K562 (cell line): ENCODE measurements around the gene TMEM245. TPM values are rescaled to one million over a fixed set of nuclear protein-coding genes. Genes with fewer than 3 reads are reported as not detected.

Experiments used
- ATAC-seq: fragments of 200-7000 bp; cut with Tn5 transposase; 3 replicates; pipeline ENCODE4 v1.9.1; 2020; ENCODE audit warnings: moderate library complexity
- BruUV-seq: library from RNA; stranded (reverse); fragments of 400-500 nt; replicated peaks from 2 replicates; lab custom pipeline; 2021; lab: Mats Ljungman, UMichigan
- CTCF ChIA-PET: fragments of 300-600 bp; formaldehyde crosslinking; extraction: SDS; loops from one replicate; lab custom pipeline; 2021; ENCODE audit warnings: low intra/inter-chr PET ratio; lab: Yijun Ruan, JAX
- POLR2A ChIA-PET: fragments of 300-600, 350-650 bp; sonication (Branson Sonifier 250); formaldehyde crosslinking; extraction: SDS; loops from one replicate; lab custom pipeline; 2021; ENCODE audit warnings: antibody characterized with exemption, inconsistent platforms; lab: Yijun Ruan, JAX
- DNase-seq, 4 experiments: peaks; one replicate each; pipeline versions ENCODE4 v3.0.0 to v3.0.0-alpha.2; 2011 to 2018; ENCODE audit warnings: low spot score in 3 of 4, mixed read lengths in 3 of 4; ENCODE audit errors: extremely low read depth in 1 of 4
- FAIRE-seq: peaks from 2 replicates; lab custom pipeline; 2011; peaks lifted over from hg19 to GRCh38; lab: Jason Lieb, UNC
- H2AFZ ChIP-seq: 2 replicates; pipeline ENCODE4 v1.6.0; 2011; ENCODE audit warnings: low read depth, low read length, control low read depth, inconsistent platforms
- H3K27ac ChIP-seq: fragments of 200-600 bp; 3 replicates; pipeline ENCODE4 v1.8.0; 2011; ENCODE audit warnings: low read depth, mild to moderate bottlenecking, control low read depth, inconsistent platforms, low read length, moderate library complexity, mixed read lengths; ENCODE audit errors: extremely low read depth
- H3K27me3 ChIP-seq, 2 experiments: fragments of 300-600 bp in 1 of 2; 2 replicates in 1 of 2; 3 replicates in 1 of 2; pipeline versions ENCODE4 v1.6.0 to v1.8.0; 2011; ENCODE audit warnings: inconsistent platforms in 2 of 2, low read length in 2 of 2, mild to moderate bottlenecking in 1 of 2, mixed read lengths in 1 of 2, moderate library complexity in 1 of 2; ENCODE audit not compliant: control insufficient read depth in 2 of 2, insufficient read depth in 2 of 2
- H3K36me3 ChIP-seq: fragments of 300-600 bp; 3 replicates; pipeline ENCODE4 v1.8.0; 2011; ENCODE audit warnings: mild to moderate bottlenecking, low read length, inconsistent platforms; ENCODE audit not compliant: control insufficient read depth, insufficient read depth
- H3K4me1 ChIP-seq, 2 experiments: fragments of 200-600 bp in 1 of 2; replicated peaks in 1 of 2; 2 replicates in 1 of 2; 3 replicates in 1 of 2; pipeline versions ENCODE4 v1.5.1 to v1.8.0; 2011; ENCODE audit warnings: inconsistent platforms in 2 of 2, low read length in 2 of 2, mild to moderate bottlenecking in 1 of 2, mixed read lengths in 1 of 2, moderate library complexity in 1 of 2; ENCODE audit not compliant: control insufficient read depth in 2 of 2, insufficient read depth in 2 of 2
- H3K4me2 ChIP-seq: 2 replicates; pipeline ENCODE4 v1.6.1; 2011; ENCODE audit warnings: low read length, control low read depth, inconsistent platforms, mixed read lengths; ENCODE audit not compliant: insufficient read depth
- H3K4me3 ChIP-seq: fragments of 200-600 bp; sonication (generic), shearing (Covaris generic); 2 replicates; pipeline ENCODE4 v1.5.1; 2016; ENCODE audit warnings: control low read depth, inconsistent platforms
- H3K79me2 ChIP-seq: fragments of 200-600 bp; 3 replicates; pipeline ENCODE4 v1.8.0; 2011; ENCODE audit warnings: low read length, inconsistent platforms; ENCODE audit not compliant: control insufficient read depth, insufficient read depth
- H3K9ac ChIP-seq, 2 experiments: 2 replicates each; pipeline versions ENCODE4 v1.6.0 to v1.6.1; 2011; ENCODE audit warnings: low read depth in 2 of 2, low read length in 2 of 2, control low read depth in 1 of 2, inconsistent platforms in 1 of 2, mild to moderate bottlenecking in 1 of 2, mixed read lengths in 1 of 2; ENCODE audit not compliant: insufficient read depth in 1 of 2
- H3K9me1 ChIP-seq: one replicate; pipeline ENCODE4 v1.6.0; 2011; ENCODE audit warnings: inconsistent platforms, mild to moderate bottlenecking, low read length, moderate library complexity; ENCODE audit not compliant: control insufficient read depth, insufficient read depth
- H3K9me3 ChIP-seq: replicated peaks from 2 replicates; pipeline ENCODE4 v1.5.1; 2011; ENCODE audit warnings: low read depth, low read length, inconsistent platforms; ENCODE audit not compliant: control insufficient read depth, insufficient read depth
- H4K20me1 ChIP-seq: replicated peaks from 2 replicates; pipeline ENCODE4 v1.6.1; 2011; ENCODE audit warnings: low read length, inconsistent platforms, mixed read lengths; ENCODE audit not compliant: control insufficient read depth, insufficient read depth
- ARID1B ChIP-seq: fragments of 450-650 bp; IDR thresholded peaks from 2 replicates; pipeline ENCODE4 v1.6.1; 2016; ENCODE audit warnings: antibody characterized with exemption, mild to moderate bottlenecking, inconsistent platforms
- BRD9 ChIP-seq: fragments of 450-650 bp; IDR thresholded peaks from 2 replicates; pipeline ENCODE4 v1.6.1; 2018; ENCODE audit warnings: low read depth; ENCODE audit not compliant: partially characterized antibody
- CBFA2T2 ChIP-seq: fragments of 450-650 bp; conservative IDR thresholded peaks from 2 replicates; pipeline ENCODE4 v1.6.1; 2017; ENCODE audit warnings: mild to moderate bottlenecking
- CBFA2T3 ChIP-seq: fragments of 450-650 bp; IDR thresholded peaks from 2 replicates; pipeline ENCODE4 v1.6.1; 2017
- CSDE1 ChIP-seq, 2 experiments: fragments of 450-650 bp; IDR thresholded peaks; 2 replicates each; pipeline ENCODE4 v1.6.1; 2016; ENCODE audit warnings: mild to moderate bottlenecking in 1 of 2
- E2F4 ChIP-seq: sonication (generic); formaldehyde crosslinking; IDR thresholded peaks from 2 replicates; pipeline ENCODE4 v1.8.0; 2022; ENCODE audit warnings: mild to moderate bottlenecking, low read depth, missing genetic modification reagents
- EP300 ChIP-seq: IDR thresholded peaks from 2 replicates; pipeline ENCODE4 v1.6.1; 2012; ENCODE audit warnings: low read length, improper control_type of control experiment
- FOS ChIP-seq: IDR thresholded peaks from 3 replicates; pipeline ENCODE4 v1.6.1; 2011; ENCODE audit not compliant: insufficient read length; ENCODE audit errors: extremely low read depth
- MTA1 ChIP-seq: fragments of 450-650 bp; IDR thresholded peaks from 2 replicates; pipeline ENCODE4 v1.6.1; 2017; ENCODE audit warnings: borderline replicate concordance
- MTA2 ChIP-seq: fragments of 450-650 bp; IDR thresholded peaks from 2 replicates; pipeline ENCODE4 v1.6.1; 2016; ENCODE audit warnings: low read depth
- PRDM10 ChIP-seq: fragments of 450-650 bp; IDR thresholded peaks from 2 replicates; pipeline ENCODE4 v1.6.1; 2018; ENCODE audit not compliant: partially characterized antibody
- SIX5 ChIP-seq, 2 experiments: IDR thresholded peaks; 2 replicates each; pipeline ENCODE4 v1.6.1; 2011; ENCODE audit warnings: low read length in 2 of 2, borderline replicate concordance in 1 of 2, low read depth in 1 of 2, mild to moderate bottlenecking in 1 of 2, moderate library complexity in 1 of 2; ENCODE audit not compliant: insufficient read depth in 1 of 2
- SNAPC5 ChIP-seq: fragments of 250-450 bp; sonication (Bioruptor Pico); IDR thresholded peaks from 2 replicates; pipeline ENCODE4 v1.8.0; 2021; ENCODE audit warnings: moderate library complexity, mild to moderate bottlenecking, inconsistent platforms
- TCF3 ChIP-seq: sonication (generic); formaldehyde crosslinking; IDR thresholded peaks from 2 replicates; pipeline ENCODE4 v1.4.0; 2020; ENCODE audit warnings: mild to moderate bottlenecking, missing genetic modification reagents
- ZBTB9 ChIP-seq: fragments of 450-650 bp; formaldehyde crosslinking; IDR thresholded peaks from 2 replicates; pipeline ENCODE4 v1.4.0; 2020; ENCODE audit warnings: mild to moderate bottlenecking, moderate library complexity
- ZNF583 ChIP-seq: fragments of 250-450 bp; sonication (Bioruptor Pico); IDR thresholded peaks from 2 replicates; pipeline ENCODE4 v1.4.0; 2020
- ZNF77 ChIP-seq: fragments of 250-450 bp; sonication (Bioruptor Pico); IDR thresholded peaks from 2 replicates; pipeline ENCODE4 v1.5.0; 2020
- ZNF79 ChIP-seq: fragments of 250-450 bp; sonication (Bioruptor Pico); IDR thresholded peaks from 2 replicates; pipeline ENCODE4 v1.4.0; 2020; ENCODE audit warnings: low read depth, mild to moderate bottlenecking, moderate library complexity
- ZSCAN29 ChIP-seq: fragments of 450-650 bp; IDR thresholded peaks from 2 replicates; pipeline ENCODE4 v1.6.1; 2017
- WGBS: fragments of 100-300 bp; shearing (Covaris generic); methylation state at CpG from one replicate; pipeline ENCODE4 v1.1.6; 2016; ENCODE audit warnings: low coverage, mixed read lengths; ENCODE audit not compliant: insufficient coverage; ENCODE audit errors: missing lambda C conversion rate; 5-methylcytosine and 5-hydroxymethylcytosine counted together
- in situ Hi-C: fragments of 300-500 bp; cut with MboI; formaldehyde crosslinking; loops from 4 replicates; pipeline ENCODE4 v1.15.0; 2018; ENCODE audit warnings: inconsistent platforms, mixed read lengths
- intact Hi-C: fragments of 100-400 bp; cut with micrococcal nuclease; formaldehyde crosslinking; loops from 2 replicates; pipeline ENCODE4 v1.14.2; 2022
- polyA plus RNA-seq, 8 experiments: library from polyadenylated mRNA; depleted of rRNA in 4 of 8; stranded (reverse) in 5 of 8; unstranded in 3 of 8; fragments of >200 nt; fragmentation: Nextera tagmentation in 2 of 8; fragmentation: Illumina TruSeq in 1 of 8; extraction: Ambion mirVana in 2 of 8; extraction: Trizol in 1 of 8; gene quantifications; 2 replicates each; pipeline versions ENCODE4 v1.2.1 to v1.2.3, GENCODE V29; 2011 to 2014; ENCODE audit warnings: inconsistent platforms in 1 of 8, missing spikeins in 1 of 8
- total RNA-seq, 7 experiments: library from RNA; depleted of rRNA in 6 of 7; stranded (reverse); fragments of >200 nt in 6 of 7; fragmentation: Illumina TruSeq in 2 of 7; extraction: Trizol in 2 of 7; gene quantifications; 2 replicates each; pipeline versions ENCODE4 v1.2.1 to v1.2.3, GENCODE V29; 2011 to 2021; ENCODE audit warnings: low replicate concordance in 1 of 7

The TMEM245 gene
- total and polyA plus RNA-seq, 9 of the 15 experiments (the other 6 are each of a cell fraction or from before 2014, with no cell fraction given) = 8.5 to 43.2 (median 24.3) TPM

- CTCF ChIA-PET = no interaction called here
- H3K27ac ChIP-seq = no peak overlapping the region
- no peaks in the 10 kb centered on the region for H4K20me1 ChIP-seq
- no peaks in the 10 kb centered on the region for H3K27me3 ChIP-seq
- BruUV-seq = no TSS peak
- in situ Hi-C loops (no loop called here), intact Hi-C loops (no loop called here)
- FAIRE-seq (no peak), ATAC-seq (0 out of 3 replicates have a peak, but pooled peaks have one; percentile 17), DNase-seq (no peak)
- H3K4me1 ChIP-seq = peaks cover 0 to 15% of the 10 kb centered on the region in 2 experiments; a peak in 2 of 5 replicates
- no peak overlapping the region for H3K4me2 ChIP-seq
- WGBS = 11% methylated on average over 2 of the region's 2 CpGs
- no peaks in the 10 kb centered on the region; the same call in 2 of the 3 replicates for H3K79me2 ChIP-seq
- no peaks in the 10 kb centered on the region for H3K9me3 ChIP-seq
- H3K4me3 ChIP-seq = no peak overlapping the region
- H2AFZ ChIP-seq = no peak overlapping the region
- no peak overlapping the region for H3K9ac ChIP-seq
- H3K9me1 ChIP-seq = no peaks in the 10 kb centered on the region
- POLR2A ChIA-PET = interaction anchor here (1.0 kb wide), 1 partner anchor 26 kb away, joined by 3 read pairs; no protein-coding TSS in a partner anchor
- peaks cover 85% of the 10 kb centered on the region for H3K36me3 ChIP-seq
- TF ChIP-seq PRDM10 = no peak
- no peak for TF ChIP-seq MTA1
- no peak for TF ChIP-seq ZBTB9
- TF ChIP-seq ZNF583 (CRISPR knock-in tag) = no peak
- 0 out of 2 replicates have a peak, but pooled peaks have one; percentile 27 for TF ChIP-seq TCF3 (CRISPR knock-in tag)
- no peak for TF ChIP-seq CSDE1 (IDR thresholded peaks at IDR 0.05)
- TF ChIP-seq EP300 = no peak
- TF ChIP-seq ARID1B = 0 out of 2 replicates have a peak, but pooled peaks have one; percentile 31
- no peak for TF ChIP-seq FOS
- TF ChIP-seq ZNF77 (CRISPR knock-in tag) = no peak
- no peak for TF ChIP-seq ZSCAN29
- no peak for TF ChIP-seq SIX5 (IDR thresholded peaks at IDR 0.05; ENCODE audit: borderline replicate concordance in 1 of 2, insufficient read depth in 1 of 2, low read depth in 1 of 2, low read length in 2 of 2)
- 0 out of 2 replicates have a peak, but pooled peaks have one; percentile 8 for TF ChIP-seq CBFA2T2
- no peak for TF ChIP-seq E2F4 (CRISPR knock-in tag)
- no peak for TF ChIP-seq ZNF79 (CRISPR knock-in tag)
- TF ChIP-seq CBFA2T3 = peak; percentile 53
- no peak for TF ChIP-seq MTA2
- TF ChIP-seq SNAPC5 (CRISPR knock-in tag) = no peak
- no peak for TF ChIP-seq BRD9
These were observed 46.8 kb downstream of the TMEM245 start for GRCh38 chr9:109072821-109073435.
